Nephron progenitor cell (in vitro differentiated cells): ENCODE results near the gene SLC16A14.

Experiments used
- DNase-seq: peaks from one replicate; pipeline ENCODE4 v3.0.0; 2021
- H3K27ac Mint-ChIP-seq: 2 replicates; pipeline ENCODE4 v1.8.0; 2021; ENCODE audit warnings: mild to moderate bottlenecking, moderate library complexity, mixed read lengths
- H3K27me3 Mint-ChIP-seq: 2 replicates; pipeline ENCODE4 v1.8.0; 2021; ENCODE audit warnings: mild to moderate bottlenecking, low read depth, mixed read lengths; ENCODE audit not compliant: poor library complexity
- H3K36me3 Mint-ChIP-seq: 2 replicates; pipeline ENCODE4 v1.8.0; 2021; ENCODE audit warnings: low read depth, mixed read lengths
- H3K4me1 Mint-ChIP-seq: 2 replicates; pipeline ENCODE4 v1.8.0; 2021; ENCODE audit warnings: mixed read lengths
- H3K4me3 Mint-ChIP-seq: 2 replicates; pipeline ENCODE4 v1.8.0; 2021; ENCODE audit warnings: mild to moderate bottlenecking, moderate library complexity, mixed read lengths
- H3K9me3 Mint-ChIP-seq: 2 replicates; pipeline ENCODE4 v1.8.0; 2021; ENCODE audit warnings: mild to moderate bottlenecking, moderate library complexity, mixed read lengths
- CTCF ChIP-seq: fragments of 200-600 bp; sonication (generic); IDR thresholded peaks from 2 replicates; pipeline ENCODE4 v1.5.0; 2021; ENCODE audit warnings: antibody characterized with exemption

Gene SLC16A14

GRCh38 chr2:230085201-230085600, 16.5 kb upstream of the SLC16A14 start:
- Mint-ChIP-seq H3K27me3 (peaks cover 16% of the 10 kb centered on the region), H3K4me1 (no peaks in the 10 kb centered on the region)

GRCh38 chr2:230077851-230078547, 9.3 kb upstream of the SLC16A14 start:
- no peaks in the 10 kb centered on the region for H3K4me1 Mint-ChIP-seq
- no peak for TF ChIP-seq CTCF
- H3K27me3 Mint-ChIP-seq = peaks cover 16% of the 10 kb centered on the region
- no peak for DNase-seq
- no peaks in the 10 kb centered on the region for H3K36me3 Mint-ChIP-seq
- no peak overlapping the region for H3K4me3 Mint-ChIP-seq
- H3K9me3 Mint-ChIP-seq = no peaks in the 10 kb centered on the region
- H3K27ac Mint-ChIP-seq = no peak overlapping the region

More at GRCh38 chr2:230085201-230085600, 16.5 kb upstream of the SLC16A14 start:
- H3K9me3 Mint-ChIP-seq = no peaks in the 10 kb centered on the region
- no peak overlapping the region for H3K4me3 Mint-ChIP-seq
- TF ChIP-seq CTCF = no peak
- no peak for DNase-seq
- H3K27ac Mint-ChIP-seq = no peak overlapping the region
- H3K36me3 Mint-ChIP-seq = no peaks in the 10 kb centered on the region

- DNase-seq = no peak
- H3K4me1 Mint-ChIP-seq = no peaks in the 10 kb centered on the region
- H3K36me3 Mint-ChIP-seq = no peaks in the 10 kb centered on the region
- no peak overlapping the region for H3K4me3 Mint-ChIP-seq
- no peaks in the 10 kb centered on the region for H3K9me3 Mint-ChIP-seq
- TF ChIP-seq CTCF = no peak
- H3K27ac Mint-ChIP-seq = no peak overlapping the region
- peaks cover 19% of the 10 kb centered on the region for H3K27me3 Mint-ChIP-seq
Measured at GRCh38 chr2:230076819-230077218, 8.1 kb upstream of the SLC16A14 start.

DNA sequence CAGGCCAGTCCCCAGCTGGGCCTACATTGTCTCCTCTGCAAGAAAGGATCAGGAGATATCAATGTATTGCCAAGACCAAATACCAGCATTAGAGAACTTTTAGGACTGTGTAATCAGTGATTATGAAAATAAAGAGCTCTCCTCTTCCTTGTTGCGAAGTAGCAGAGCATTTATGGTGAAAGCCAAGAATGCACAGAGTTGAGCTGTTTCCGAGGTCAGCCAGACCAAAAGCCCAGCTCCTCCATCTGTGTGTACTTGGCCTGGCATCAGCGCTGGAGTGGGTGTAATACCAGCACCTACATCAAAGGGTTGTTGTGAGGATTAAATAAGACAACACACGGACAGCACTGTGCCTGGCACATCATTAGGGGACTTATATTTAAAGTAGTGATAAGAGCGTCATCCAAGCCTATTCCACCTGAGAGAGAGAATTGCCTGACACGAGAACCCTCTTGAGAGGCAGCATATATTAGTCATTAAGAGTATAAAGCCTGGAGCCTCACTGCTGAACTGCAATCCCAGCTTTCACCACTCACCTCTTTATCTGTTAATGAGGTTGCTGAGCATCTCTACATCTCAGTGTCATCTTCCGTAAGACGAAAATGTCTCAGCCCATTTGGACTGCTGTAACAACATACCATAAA, 7.4 kb upstream of the SLC16A14 start:
- H3K27me3 Mint-ChIP-seq = peaks cover 21% of the 10 kb centered on the region
- TF ChIP-seq CTCF = no peak
- no peak for DNase-seq
- no peak overlapping the region for H3K4me3 Mint-ChIP-seq
- no peaks in the 10 kb centered on the region for H3K36me3 Mint-ChIP-seq
- no peaks in the 10 kb centered on the region for H3K9me3 Mint-ChIP-seq
- H3K4me1 Mint-ChIP-seq = no peaks in the 10 kb centered on the region
- no peak overlapping the region for H3K27ac Mint-ChIP-seq

DNA sequence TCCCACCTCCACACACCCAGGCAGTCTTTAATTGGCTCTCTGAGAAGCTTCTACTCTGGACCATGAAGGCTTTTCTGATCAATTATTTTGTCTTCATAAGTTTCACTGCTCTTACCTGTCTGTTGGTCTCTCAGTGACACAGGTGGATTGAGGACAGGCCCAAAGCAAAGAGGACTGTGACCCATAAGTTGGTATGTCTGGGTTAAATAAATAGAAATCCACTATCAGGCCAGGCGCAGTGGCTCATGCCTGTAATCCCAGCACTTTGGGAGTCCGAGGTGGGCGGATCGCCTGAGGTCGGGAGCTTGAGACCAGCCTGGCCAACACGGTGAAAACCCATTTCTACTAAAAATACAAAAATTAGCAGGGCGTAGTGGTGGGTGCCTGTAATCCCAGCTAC, 2.7 kb upstream of the SLC16A14 start:
- Mint-ChIP-seq H3K4me3 (no peak overlapping the region), H3K27me3 (peaks cover 50% of the 10 kb centered on the region), H3K4me1 (no peaks in the 10 kb centered on the region), H3K27ac (no peak overlapping the region), H3K36me3 (no peaks in the 10 kb centered on the region), H3K9me3 (peaks cover 8% of the 10 kb centered on the region)
- no peak for DNase-seq
- no peak for TF ChIP-seq CTCF

- Mint-ChIP-seq H3K27me3 (peaks cover 58% of the 10 kb centered on the region), H3K9me3 (peaks cover 8% of the 10 kb centered on the region), H3K36me3 (no peaks in the 10 kb centered on the region), H3K27ac (no peak overlapping the region), H3K4me3 (peak overlapping the region; percentile 95), H3K4me1 (no peaks in the 10 kb centered on the region)
- no peak for TF ChIP-seq CTCF
- no peak for DNase-seq
Measured at GRCh38 chr2:230069402-230069801, 678 bp upstream of the SLC16A14 start.
